Measurements from ENCODE around the gene IGFBP5. TPM values are rescaled to one million over a fixed set of nuclear protein-coding genes. Genes with fewer than 3 reads are reported as not detected.

The IGFBP5 gene
- total RNA-seq, 2 experiments from 2014 or later, result not detected

DNA sequence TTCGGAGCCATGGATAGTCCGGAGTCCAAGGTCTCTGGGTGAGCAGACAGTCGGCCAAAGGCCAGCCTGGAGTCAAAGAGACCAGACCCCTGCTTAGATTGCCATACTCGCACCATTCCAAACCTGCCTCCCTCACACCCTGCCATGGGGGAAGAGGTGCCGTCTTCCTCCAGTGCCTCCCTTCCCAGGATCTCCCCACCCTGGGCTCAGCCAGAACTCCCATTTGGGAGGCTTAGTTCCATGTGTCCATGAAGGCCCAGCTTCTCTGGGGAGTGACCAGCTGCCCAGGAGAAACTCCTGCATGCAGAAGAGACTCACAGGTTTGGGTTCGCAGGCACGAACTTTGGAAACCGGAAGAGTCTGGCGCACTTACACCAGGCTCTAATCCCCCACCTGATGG is 21.7 kb downstream of the IGFBP5 start:
- DNase-seq (no peak), ATAC-seq (no peak)
- intact Hi-C loops (cut with DNase I, micrococcal nuclease), result no loop called here
- POLR2A ChIA-PET, result no interaction called here
- Mint-ChIP-seq H3K4me1 (no peaks in the 10 kb centered on the region), H3K4me3 (no peak overlapping the region), H3K27ac (no peak overlapping the region), H3K36me3 (ENCODE audit: low read depth) (no peaks in the 10 kb centered on the region), H3K9me3 (ENCODE audit: low read depth) (no peaks in the 10 kb centered on the region), H3K27me3 (peaks cover 4% of the 10 kb centered on the region)
- CTCF ChIA-PET, result interaction anchor here (0.7 to 1.2 kb wide), 2 partner anchors 8 to 9 kb away, joined by 3 to 8 read pairs; no protein-coding TSS in a partner anchor

- no peak overlapping the region for H3K4me3 Mint-ChIP-seq
- no peak overlapping the region for H3K27ac Mint-ChIP-seq
- POLR2A ChIA-PET, result no interaction called here
- H3K36me3 Mint-ChIP-seq (ENCODE audit: low read depth), result no peaks in the 10 kb centered on the region
- peaks cover 6% of the 10 kb centered on the region for H3K27me3 Mint-ChIP-seq
- no peak for ATAC-seq
- DNase-seq, result no peak
- intact Hi-C loops (cut with DNase I, micrococcal nuclease), result no loop called here
- CTCF ChIA-PET, result interaction anchor here (0.6 kb wide), 1 partner anchor 457 kb away, joined by 3 read pairs; no protein-coding TSS in a partner anchor
- no peaks in the 10 kb centered on the region for H3K9me3 Mint-ChIP-seq (ENCODE audit: low read depth)
- H3K4me1 Mint-ChIP-seq, result no peaks in the 10 kb centered on the region
These were observed 22.3 kb downstream of the IGFBP5 start for GRCh38 chr2:216673021-216673420.

GRCh38 chr2:216672466-216672865 is 22.9 kb downstream of the IGFBP5 start:
- Mint-ChIP-seq H3K27ac (no peak overlapping the region), H3K36me3 (ENCODE audit: low read depth) (no peaks in the 10 kb centered on the region), H3K4me3 (no peak overlapping the region), H3K27me3 (peaks cover 6% of the 10 kb centered on the region), H3K4me1 (no peaks in the 10 kb centered on the region), H3K9me3 (ENCODE audit: low read depth) (no peaks in the 10 kb centered on the region)
- intact Hi-C loops (cut with DNase I, micrococcal nuclease), result no loop called here
- ATAC-seq (no peak), DNase-seq (no peak)
- POLR2A ChIA-PET, result no interaction called here
- CTCF ChIA-PET, result interaction anchor here (0.6 to 0.7 kb wide), 2 partner anchors 153 to 458 kb away, joined by 3 to 4 read pairs; no protein-coding TSS in a partner anchor

GRCh38 chr2:216671791-216672343 is 23.5 kb downstream of the IGFBP5 start:
- Mint-ChIP-seq H3K9me3 (ENCODE audit: low read depth) (no peaks in the 10 kb centered on the region), H3K36me3 (ENCODE audit: low read depth) (no peaks in the 10 kb centered on the region), H3K4me1 (no peaks in the 10 kb centered on the region), H3K27me3 (peaks cover 6% of the 10 kb centered on the region), H3K4me3 (no peak overlapping the region), H3K27ac (no peak overlapping the region)
- no peak for DNase-seq
- ChIA-PET POLR2A (no interaction called here), CTCF (interaction anchor here (0.6 to 1.0 kb wide), 4 partner anchors 10 to 349 kb away, joined by 3 to 4 read pairs (median 3); no protein-coding TSS in a partner anchor)
- intact Hi-C loops (cut with DNase I, micrococcal nuclease), result no loop called here
- no peak for ATAC-seq

GRCh38 chr2:216671081-216671411 is 24.3 kb downstream of the IGFBP5 start:
- ATAC-seq (no peak), DNase-seq (no peak)
- ChIA-PET CTCF (no interaction called here), POLR2A (no interaction called here)
- Mint-ChIP-seq H3K4me1 (no peaks in the 10 kb centered on the region), H3K27me3 (peaks cover 2% of the 10 kb centered on the region), H3K27ac (no peak overlapping the region), H3K4me3 (no peak overlapping the region), H3K9me3 (ENCODE audit: low read depth) (no peaks in the 10 kb centered on the region), H3K36me3 (ENCODE audit: low read depth) (no peaks in the 10 kb centered on the region)
- intact Hi-C loops (cut with DNase I, micrococcal nuclease), result no loop called here

- Mint-ChIP-seq H3K4me1 (no peaks in the 10 kb centered on the region), H3K36me3 (ENCODE audit: low read depth) (no peaks in the 10 kb centered on the region), H3K4me3 (no peak overlapping the region), H3K9me3 (ENCODE audit: low read depth) (no peaks in the 10 kb centered on the region), H3K27ac (no peak overlapping the region), H3K27me3 (peaks cover 2% of the 10 kb centered on the region)
- intact Hi-C loops (cut with DNase I, micrococcal nuclease), result no loop called here
- ChIA-PET CTCF (interaction anchor here (10.3 kb wide), 1 partner anchor 150 kb away, joined by 195 read pairs; no protein-coding TSS in a partner anchor), POLR2A (no interaction called here)
- DNase-seq, result no peak
- no peak for ATAC-seq
These were observed 24.9 kb downstream of the IGFBP5 start for GRCh38 chr2:216670266-216671080.

- CTCF ChIA-PET, result interaction anchor here (0.5 to 10.3 kb wide), 21 partner anchors 8 to 1208 kb away, joined by 3 to 195 read pairs (median 3); no protein-coding TSS in a partner anchor
- H3K4me1 Mint-ChIP-seq, result no peaks in the 10 kb centered on the region
- H3K4me3 Mint-ChIP-seq, result no peak overlapping the region
- DNase-seq (peak; percentile 80), ATAC-seq (peak; percentile 85)
- no peaks in the 10 kb centered on the region for H3K9me3 Mint-ChIP-seq (ENCODE audit: low read depth)
- no peaks in the 10 kb centered on the region for H3K36me3 Mint-ChIP-seq (ENCODE audit: low read depth)
- peaks cover 2% of the 10 kb centered on the region for H3K27me3 Mint-ChIP-seq
- intact Hi-C loops (cut with DNase I, micrococcal nuclease), result loop anchor here (1.0 to 5.0 kb wide), 5 partner anchors 147 to 714 kb away; partner anchors contain the start of gene SMARCAL1 (in 1 of the 2)
- POLR2A ChIA-PET, result interaction anchor here (0.8 kb wide), 1 partner anchor 135 kb away, joined by 4 read pairs; no protein-coding TSS in a partner anchor
- H3K27ac Mint-ChIP-seq, result no peak overlapping the region
These were observed 28.7 kb downstream of the IGFBP5 start for GRCh38 chr2:216666461-216667233.

GRCh38 chr2:216665717-216666116 is 29.6 kb downstream of the IGFBP5 start:
- intact Hi-C loops (cut with DNase I, micrococcal nuclease), result loop anchor here (1.0 to 5.0 kb wide), 5 partner anchors 146 to 713 kb away; partner anchors contain the start of gene SMARCAL1 (in 1 of the 2)
- Mint-ChIP-seq H3K4me1 (no peaks in the 10 kb centered on the region), H3K27me3 (peaks cover 2% of the 10 kb centered on the region), H3K4me3 (no peak overlapping the region), H3K36me3 (ENCODE audit: low read depth) (no peaks in the 10 kb centered on the region), H3K27ac (no peak overlapping the region), H3K9me3 (ENCODE audit: low read depth) (no peaks in the 10 kb centered on the region)
- ATAC-seq, result no peak
- DNase-seq, result no peak
- CTCF ChIA-PET, result interaction anchor here (0.6 to 10.3 kb wide), 15 partner anchors 9 to 555 kb away, joined by 3 to 195 read pairs (median 4); no protein-coding TSS in a partner anchor
- POLR2A ChIA-PET, result no interaction called here

- CTCF ChIA-PET, result interaction anchor here (0.6 to 10.3 kb wide), 11 partner anchors 8 to 302 kb away, joined by 3 to 195 read pairs (median 4); no protein-coding TSS in a partner anchor
- no peak for ATAC-seq
- Mint-ChIP-seq H3K4me1 (no peaks in the 10 kb centered on the region), H3K36me3 (ENCODE audit: low read depth) (no peaks in the 10 kb centered on the region), H3K27ac (no peak overlapping the region), H3K9me3 (ENCODE audit: low read depth) (no peaks in the 10 kb centered on the region), H3K4me3 (no peak overlapping the region), H3K27me3 (peaks cover 2% of the 10 kb centered on the region)
- DNase-seq, result no peak
- intact Hi-C loops (cut with DNase I, micrococcal nuclease), result loop anchor here in 1 of 2 experiments (5.0 kb wide), 3 partner anchors 253 to 713 kb away; partner anchors contain the start of gene SMARCAL1
- POLR2A ChIA-PET, result no interaction called here
These were observed 30.1 kb downstream of the IGFBP5 start for GRCh38 chr2:216665242-216665641.

DNA sequence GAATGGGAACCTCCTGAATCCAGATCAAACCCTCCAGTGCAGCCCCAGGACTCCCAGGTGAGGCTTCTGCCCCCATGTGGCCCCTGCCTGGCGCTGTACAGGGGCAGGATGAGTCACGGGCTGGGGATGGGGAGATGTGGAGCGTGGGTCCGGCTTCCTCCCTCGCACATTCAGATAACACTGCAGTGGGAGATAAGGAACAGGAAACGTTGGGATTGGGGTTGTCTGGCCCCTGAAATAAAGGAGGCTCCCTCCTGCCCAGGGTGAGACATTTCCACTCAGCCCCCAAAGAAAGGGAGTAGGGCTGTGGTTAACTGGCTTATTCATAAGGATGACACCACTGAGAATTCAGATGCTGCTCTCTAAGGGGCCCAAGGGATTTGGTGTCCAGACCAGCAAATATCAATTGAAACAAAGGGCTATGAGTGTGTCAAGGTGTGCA is 30.7 kb downstream of the IGFBP5 start:
- H3K27me3 Mint-ChIP-seq, result peaks cover 2% of the 10 kb centered on the region
- intact Hi-C loops (cut with DNase I, micrococcal nuclease), result loop anchor here in 1 of 2 experiments (5.0 kb wide), 3 partner anchors 252 to 712 kb away; partner anchors contain the start of gene SMARCAL1
- H3K36me3 Mint-ChIP-seq (ENCODE audit: low read depth), result no peaks in the 10 kb centered on the region
- ATAC-seq (peak; percentile 13), DNase-seq (no peak)
- ChIA-PET POLR2A (no interaction called here), CTCF (interaction anchor here (0.6 to 10.3 kb wide), 7 partner anchors 9 to 235 kb away, joined by 3 to 195 read pairs (median 3); no protein-coding TSS in a partner anchor)
- no peak overlapping the region for H3K27ac Mint-ChIP-seq
- H3K9me3 Mint-ChIP-seq (ENCODE audit: low read depth), result no peaks in the 10 kb centered on the region
- H3K4me3 Mint-ChIP-seq, result no peak overlapping the region
- H3K4me1 Mint-ChIP-seq, result no peaks in the 10 kb centered on the region

GRCh38 chr2:216663846-216664245 is 31.5 kb downstream of the IGFBP5 start:
- H3K4me1 Mint-ChIP-seq, result no peaks in the 10 kb centered on the region
- H3K9me3 Mint-ChIP-seq (ENCODE audit: low read depth), result no peaks in the 10 kb centered on the region
- intact Hi-C loops (cut with DNase I, micrococcal nuclease), result no loop called here
- H3K4me3 Mint-ChIP-seq, result no peak overlapping the region
- CTCF ChIA-PET, result interaction anchor here (0.6 to 10.3 kb wide), 4 partner anchors 18 to 1003 kb away, joined by 3 to 195 read pairs (median 4); no protein-coding TSS in a partner anchor
- H3K27ac Mint-ChIP-seq, result no peak overlapping the region
- peaks cover 2% of the 10 kb centered on the region for H3K27me3 Mint-ChIP-seq
- no peaks in the 10 kb centered on the region for H3K36me3 Mint-ChIP-seq (ENCODE audit: low read depth)
- POLR2A ChIA-PET, result no interaction called here
- no peak for ATAC-seq
- no peak for DNase-seq
